SH-SY5Y (cell line): ENCODE data around the gene PSMC2.

Experiments used
- GATA2 ChIP-seq: IDR thresholded peaks from 2 replicates; pipeline ENCODE4 v1.6.1; 2011; ENCODE audit warnings: mild to moderate bottlenecking, low read depth, low read length
- GATA3 ChIP-seq: IDR thresholded peaks from 2 replicates; pipeline ENCODE4 v1.6.1; 2011; ENCODE audit warnings: low read depth, mild to moderate bottlenecking, low read length, moderate library complexity

DNA sequence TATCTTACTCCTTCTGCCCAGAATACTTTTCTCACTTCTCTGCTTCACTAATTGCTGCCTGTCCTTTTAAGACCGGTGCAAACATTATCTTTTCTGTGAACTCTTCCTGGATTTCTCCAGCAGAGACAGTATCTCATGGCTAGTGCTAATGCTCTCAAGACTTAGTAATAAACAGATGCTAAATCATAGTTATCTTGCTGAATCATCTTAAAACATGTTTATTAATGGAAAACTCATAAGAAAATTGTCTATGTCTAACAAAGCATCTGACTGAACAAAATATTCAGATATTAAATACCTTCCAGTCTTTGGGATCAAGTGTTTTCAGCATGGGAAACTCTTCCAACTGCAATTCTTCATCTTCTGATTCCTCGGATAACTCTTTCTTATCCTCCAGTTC is 6.0 kb upstream of the PSMC2 start:
- no peak for TF ChIP-seq GATA2
- TF ChIP-seq GATA3: no peak
